ENCODE measurements around the gene GRIA4. TPM values are rescaled to one million over a fixed set of nuclear protein-coding genes. Genes with fewer than 3 reads are reported as not detected.

GRIA4 gene
- total RNA-seq, 1 experiment from 2014 or later, result 1.3 TPM

GRCh38 chr11:105719073-105719822 is 109.4 kb downstream of the GRIA4 start:
- no peaks in the 10 kb centered on the region for H3K27me3 ChIP-seq (ENCODE audit: control insufficient read depth, insufficient read depth, low read length)
- H3K36me3 ChIP-seq (replicated peaks; ENCODE audit: control insufficient read depth, insufficient read depth, low read length), result no peaks in the 10 kb centered on the region
- H3K4me3 ChIP-seq (ENCODE audit: insufficient read depth, low read depth, low read length), result no peak overlapping the region
- no peak for DNase-seq

GRCh38 chr11:105720096-105720495 is 110.2 kb downstream of the GRIA4 start:
- H3K36me3 ChIP-seq (replicated peaks; ENCODE audit: control insufficient read depth, insufficient read depth, low read length), result no peaks in the 10 kb centered on the region
- DNase-seq, result no peak
- no peak overlapping the region for H3K4me3 ChIP-seq (ENCODE audit: insufficient read depth, low read depth, low read length)

DNA sequence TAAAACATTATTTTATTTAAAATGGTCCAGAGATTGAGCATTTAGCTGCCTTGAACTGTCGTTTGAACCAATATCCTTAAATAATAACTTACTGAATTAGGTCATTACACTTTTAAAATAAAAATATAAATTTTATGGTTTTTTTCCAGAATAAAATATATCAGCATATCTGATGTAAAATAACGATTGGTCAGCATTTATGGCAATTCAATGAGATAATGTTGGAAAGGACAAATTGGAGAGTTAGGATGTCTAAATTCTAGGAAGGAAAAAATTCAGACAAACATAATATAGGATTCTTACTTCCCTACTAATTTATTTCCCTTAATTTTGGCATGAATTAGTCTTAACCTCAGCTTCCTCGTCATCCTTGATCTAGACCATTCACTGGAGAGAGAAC is 113.4 kb downstream of the GRIA4 start:
- DNase-seq, result no peak
- Histone ChIP-seq H3K4me3 (ENCODE audit: insufficient read depth, low read depth, low read length) (no peak overlapping the region), H3K36me3 (replicated peaks; ENCODE audit: control insufficient read depth, insufficient read depth, low read length) (no peaks in the 10 kb centered on the region), H3K27me3 (ENCODE audit: control insufficient read depth, insufficient read depth, low read length) (no peaks in the 10 kb centered on the region)

More at GRCh38 chr11:105720096-105720495, 110.2 kb downstream of the GRIA4 start:
- H3K27me3 ChIP-seq (ENCODE audit: control insufficient read depth, insufficient read depth, low read length), result no peaks in the 10 kb centered on the region

GRCh38 chr11:105732611-105733010 is 122.7 kb downstream of the GRIA4 start:
- Histone ChIP-seq H3K27me3 (ENCODE audit: control insufficient read depth, insufficient read depth, low read length) (no peaks in the 10 kb centered on the region), H3K36me3 (replicated peaks; ENCODE audit: control insufficient read depth, insufficient read depth, low read length) (no peaks in the 10 kb centered on the region), H3K4me3 (ENCODE audit: insufficient read depth, low read depth, low read length) (no peak overlapping the region)
- no peak for DNase-seq

DNA sequence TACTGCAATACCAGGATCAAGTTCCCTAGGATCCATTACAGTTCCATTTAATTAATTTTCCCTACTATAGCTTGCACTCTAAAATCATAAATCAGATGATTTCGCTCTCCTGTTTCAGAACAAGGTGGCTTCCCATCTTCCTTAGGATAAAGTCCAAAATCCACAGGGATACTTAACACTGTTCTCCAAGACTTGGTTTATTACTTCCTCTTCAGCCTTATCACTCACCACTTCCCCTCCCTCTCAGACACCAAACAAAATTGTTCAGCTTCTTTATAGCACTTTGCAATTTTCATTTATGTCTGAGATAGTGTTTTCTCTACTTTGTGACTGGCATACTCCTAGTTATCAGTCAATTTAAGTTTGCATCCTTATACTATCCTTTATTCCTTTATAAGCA is 124.6 kb downstream of the GRIA4 start:
- Histone ChIP-seq H3K4me3 (ENCODE audit: insufficient read depth, low read depth, low read length) (no peak overlapping the region), H3K27me3 (ENCODE audit: control insufficient read depth, insufficient read depth, low read length) (no peaks in the 10 kb centered on the region), H3K36me3 (replicated peaks; ENCODE audit: control insufficient read depth, insufficient read depth, low read length) (no peaks in the 10 kb centered on the region)
- DNase-seq, result no peak

DNA sequence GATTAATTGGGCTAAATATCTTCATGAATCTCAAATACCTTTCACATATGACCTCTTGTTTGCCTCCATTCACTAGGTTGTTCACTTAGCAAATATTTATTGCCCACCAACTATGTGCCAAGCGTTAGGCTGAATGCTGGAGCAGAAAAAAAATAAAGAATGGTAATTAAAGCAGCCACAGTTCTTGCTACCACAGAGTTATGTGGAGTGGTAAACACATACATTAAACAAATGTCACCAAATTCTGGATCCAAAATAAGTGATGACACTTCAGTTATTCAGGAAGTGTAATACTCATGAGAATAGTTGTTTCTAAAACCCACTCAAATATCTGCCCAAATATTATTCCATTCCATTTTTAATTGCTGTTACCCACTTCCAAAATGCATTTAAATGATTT is 128.4 kb downstream of the GRIA4 start:
- H3K36me3 ChIP-seq (replicated peaks; ENCODE audit: control insufficient read depth, insufficient read depth, low read length), result no peaks in the 10 kb centered on the region
- DNase-seq, result no peak
- H3K4me3 ChIP-seq (ENCODE audit: insufficient read depth, low read depth, low read length), result no peak overlapping the region
- H3K27me3 ChIP-seq (ENCODE audit: control insufficient read depth, insufficient read depth, low read length), result no peaks in the 10 kb centered on the region

DNA sequence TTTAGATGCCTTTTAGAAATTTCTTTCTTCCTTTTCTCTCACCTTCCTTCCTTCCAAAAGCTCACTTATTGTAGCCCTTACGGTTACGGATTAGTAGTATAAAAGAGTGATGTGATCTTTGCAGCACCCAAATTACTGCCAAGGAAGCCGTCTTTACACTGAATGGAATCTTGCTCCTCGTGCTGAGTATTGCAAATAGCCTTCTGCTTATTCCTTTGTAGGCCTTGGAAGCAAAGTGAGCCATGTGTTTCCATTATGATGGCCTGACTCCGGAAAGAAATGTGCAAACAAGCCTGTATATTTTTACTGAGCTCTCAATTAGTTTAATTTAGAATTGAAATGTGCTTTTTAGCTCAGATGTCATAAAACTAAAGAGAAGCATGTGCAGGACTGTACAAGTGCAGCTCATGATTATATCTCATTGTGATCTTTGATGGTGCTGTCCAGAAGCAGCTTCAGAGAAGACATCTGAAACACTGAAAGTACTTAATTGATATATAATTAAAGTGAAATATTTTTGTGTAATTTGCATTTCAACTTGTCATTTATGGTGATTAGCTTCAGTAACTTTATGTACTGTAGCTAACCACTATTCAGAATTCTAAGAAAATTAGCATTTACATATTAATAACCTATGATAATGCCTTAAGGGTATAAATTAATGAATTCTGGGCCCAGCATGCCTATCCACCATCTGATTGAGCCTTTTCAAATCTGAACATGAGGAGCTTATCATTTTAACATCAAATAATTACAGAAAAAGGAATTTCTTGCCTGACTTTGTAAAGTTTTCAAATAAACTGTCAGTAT is 129.3 kb downstream of the GRIA4 start:
- H3K36me3 ChIP-seq (replicated peaks; ENCODE audit: control insufficient read depth, insufficient read depth, low read length), result no peaks in the 10 kb centered on the region
- no peak for DNase-seq
- no peaks in the 10 kb centered on the region for H3K27me3 ChIP-seq (ENCODE audit: control insufficient read depth, insufficient read depth, low read length)
- no peak overlapping the region for H3K4me3 ChIP-seq (ENCODE audit: insufficient read depth, low read depth, low read length)

DNA sequence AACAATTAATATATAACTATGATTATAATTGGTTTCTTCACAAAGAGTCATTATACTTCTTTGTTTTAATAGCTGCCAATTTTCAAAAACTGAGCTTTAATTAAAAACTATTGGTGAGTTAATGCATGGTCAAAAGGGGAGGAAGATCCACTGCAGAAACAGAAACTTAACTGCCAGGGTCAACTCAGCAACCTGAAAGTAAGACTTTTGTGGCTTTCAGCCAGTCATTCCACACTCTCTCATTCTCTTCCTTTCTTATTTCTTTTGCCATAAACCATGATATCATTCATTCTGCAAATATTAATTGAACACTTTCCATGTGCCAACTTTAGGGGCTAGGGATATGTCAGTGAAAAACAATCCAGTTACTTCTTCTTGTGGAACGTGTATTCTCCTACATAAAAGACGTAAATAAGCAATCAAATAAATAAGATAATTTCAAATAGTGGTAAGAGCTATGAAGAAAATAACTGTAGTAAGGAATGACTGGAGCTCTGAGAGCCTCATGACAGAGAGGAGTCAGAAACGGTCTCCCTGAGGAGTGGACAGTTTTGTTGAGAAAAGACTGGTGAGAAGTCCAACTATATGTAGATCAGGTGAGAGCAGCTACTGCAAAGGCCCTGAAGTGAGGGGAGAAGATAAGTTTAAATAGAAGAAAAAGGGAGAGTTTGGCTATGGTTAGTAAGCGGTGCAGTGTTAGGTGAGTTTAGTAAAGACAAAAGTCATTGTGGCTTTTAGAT is 130.5 kb downstream of the GRIA4 start:
- H3K36me3 ChIP-seq (replicated peaks; ENCODE audit: control insufficient read depth, insufficient read depth, low read length), result no peaks in the 10 kb centered on the region
- no peak for DNase-seq
- H3K27me3 ChIP-seq (ENCODE audit: control insufficient read depth, insufficient read depth, low read length), result no peaks in the 10 kb centered on the region
- H3K4me3 ChIP-seq (ENCODE audit: insufficient read depth, low read depth, low read length), result no peak overlapping the region

- H3K36me3 ChIP-seq (replicated peaks; ENCODE audit: control insufficient read depth, insufficient read depth, low read length), result no peaks in the 10 kb centered on the region
- no peaks in the 10 kb centered on the region for H3K27me3 ChIP-seq (ENCODE audit: control insufficient read depth, insufficient read depth, low read length)
- H3K4me3 ChIP-seq (ENCODE audit: insufficient read depth, low read depth, low read length), result no peak overlapping the region
- no peak for DNase-seq
These were observed 131.7 kb downstream of the GRIA4 start for GRCh38 chr11:105741488-105742020.

GRCh38 chr11:105754260-105754659 is 144.4 kb downstream of the GRIA4 start:
- Histone ChIP-seq H3K4me3 (ENCODE audit: insufficient read depth, low read depth, low read length) (no peak overlapping the region), H3K27me3 (ENCODE audit: control insufficient read depth, insufficient read depth, low read length) (no peaks in the 10 kb centered on the region), H3K36me3 (replicated peaks; ENCODE audit: control insufficient read depth, insufficient read depth, low read length) (no peaks in the 10 kb centered on the region)
- no peak for DNase-seq

GRCh38 chr11:105754716-105755115 is 144.8 kb downstream of the GRIA4 start:
- Histone ChIP-seq H3K36me3 (replicated peaks; ENCODE audit: control insufficient read depth, insufficient read depth, low read length) (no peaks in the 10 kb centered on the region), H3K27me3 (ENCODE audit: control insufficient read depth, insufficient read depth, low read length) (no peaks in the 10 kb centered on the region), H3K4me3 (ENCODE audit: insufficient read depth, low read depth, low read length) (no peak overlapping the region)
- no peak for DNase-seq

DNA sequence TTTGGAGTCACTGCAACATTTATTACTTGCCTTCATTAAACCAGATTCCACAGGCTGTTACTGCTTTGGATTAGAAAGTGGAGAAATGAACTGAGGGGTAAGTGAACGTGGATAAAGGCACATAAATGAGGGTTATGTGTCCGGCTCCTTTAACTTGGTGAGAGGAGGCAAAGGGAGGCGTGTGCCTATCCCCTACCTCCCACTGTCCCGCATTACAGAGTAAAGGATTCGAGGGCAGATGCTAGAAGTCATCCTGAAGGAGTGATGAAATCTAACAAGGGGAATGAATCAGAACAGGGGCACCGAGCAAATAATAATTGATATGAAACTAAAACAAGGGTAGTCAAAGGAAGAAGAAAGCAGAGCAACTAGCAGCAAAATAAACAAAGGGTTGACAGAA is 147.2 kb downstream of the GRIA4 start:
- H3K27me3 ChIP-seq (ENCODE audit: control insufficient read depth, insufficient read depth, low read length), result no peaks in the 10 kb centered on the region
- DNase-seq, result no peak
- H3K36me3 ChIP-seq (replicated peaks; ENCODE audit: control insufficient read depth, insufficient read depth, low read length), result no peaks in the 10 kb centered on the region
- H3K4me3 ChIP-seq (ENCODE audit: insufficient read depth, low read depth, low read length), result no peak overlapping the region

GRCh38 chr11:105763594-105763993 is 153.7 kb downstream of the GRIA4 start:
- Histone ChIP-seq H3K27me3 (ENCODE audit: control insufficient read depth, insufficient read depth, low read length) (no peaks in the 10 kb centered on the region), H3K4me3 (ENCODE audit: insufficient read depth, low read depth, low read length) (no peak overlapping the region), H3K36me3 (replicated peaks; ENCODE audit: control insufficient read depth, insufficient read depth, low read length) (no peaks in the 10 kb centered on the region)
- DNase-seq, result no peak

- DNase-seq, result no peak
- Histone ChIP-seq H3K4me3 (ENCODE audit: insufficient read depth, low read depth, low read length) (no peak overlapping the region), H3K27me3 (ENCODE audit: control insufficient read depth, insufficient read depth, low read length) (no peaks in the 10 kb centered on the region), H3K36me3 (replicated peaks; ENCODE audit: control insufficient read depth, insufficient read depth, low read length) (no peaks in the 10 kb centered on the region)
These were observed 158.1 kb downstream of the GRIA4 start for GRCh38 chr11:105767931-105768330.

All from H7 (cell line).